T-helper 17 cell (primary cell): ENCODE data around the gene GOLGA1. TPM values are rescaled to one million over a fixed set of nuclear protein-coding genes. Genes with fewer than 3 reads are reported as not detected.
A peak's percentile ranks its signal among the peaks of the same experiment; 100 is the strongest.
"Not testable (repeated sequence)": the region's sequence is repeated elsewhere in the genome, so short reads cannot be mapped to it uniquely, and the experiment has no call there.

ENCODE experiments used
- ATAC-seq: fragments of 150-1000 bp; cut with Tn5 transposase; 2 replicates; pipeline ENCODE4 v1.10.0; 2021; ENCODE audit warnings: mild to moderate bottlenecking, moderate library complexity
- DNase-seq, 3 donors: peaks; one replicate each; pipeline versions ENCODE4 v3.0.0 to v3.0.0-alpha.2; 2020 to 2021
- H3K9me3 ChIP-seq: one replicate; pipeline ENCODE4 v1.7.0; 2013; ENCODE audit warnings: low read length, mild to moderate bottlenecking; ENCODE audit not compliant: control insufficient read depth, poor library complexity, severe bottlenecking
- H3K27ac Mint-ChIP-seq: one replicate; pipeline ENCODE4 v1.8.0; 2022; ENCODE audit warnings: mild to moderate bottlenecking, moderate library complexity, mixed read lengths
- H3K27me3 Mint-ChIP-seq: one replicate; pipeline ENCODE4 v1.8.0; 2022; ENCODE audit warnings: mixed read lengths
- H3K36me3 Mint-ChIP-seq: one replicate; pipeline ENCODE4 v1.8.0; 2022; ENCODE audit warnings: low read depth, mixed read lengths
- H3K4me1 Mint-ChIP-seq: one replicate; pipeline ENCODE4 v1.8.0; 2022; ENCODE audit warnings: mild to moderate bottlenecking, mixed read lengths
- H3K4me3 Mint-ChIP-seq: one replicate; pipeline ENCODE4 v1.8.0; 2022; ENCODE audit warnings: mild to moderate bottlenecking, moderate library complexity, mixed read lengths
- total RNA-seq, 4 donors: library from RNA in 2 of 4; stranded (reverse) in 2 of 4; gene quantifications; one replicate each; pipeline ENCODE4 v1.2.3 and lab custom pipeline; 2022 to 2026

The GOLGA1 gene
- total RNA-seq, 2 donors from 2014 or later: 21.1 to 28.6 TPM

DNA sequence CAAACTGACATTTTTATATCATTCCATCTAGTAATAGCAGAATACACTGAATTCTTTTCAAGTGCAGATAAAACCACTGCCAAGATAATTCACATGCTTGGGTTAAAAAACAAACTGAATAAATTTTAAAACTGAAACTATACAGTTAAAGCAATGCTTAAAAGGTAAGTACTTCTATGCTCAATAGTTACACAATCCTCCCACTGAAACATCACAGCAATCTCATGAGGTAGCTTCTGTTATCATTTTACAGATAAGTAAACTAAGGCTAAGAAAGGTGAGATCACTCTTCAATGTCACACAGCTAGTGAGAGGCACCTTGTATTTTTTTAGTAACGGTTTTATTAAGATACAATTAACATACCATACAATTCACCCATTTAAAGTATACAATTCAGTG is 13.4 kb upstream of the GOLGA1 start:
- Mint-ChIP-seq H3K27ac (no peak overlapping the region), H3K4me3 (no peak overlapping the region), H3K4me1 (no peaks in the 10 kb centered on the region), H3K36me3 (no peaks in the 10 kb centered on the region), H3K27me3 (no peaks in the 10 kb centered on the region)
- ATAC-seq: no peak
- no peaks in the 10 kb centered on the region for H3K9me3 ChIP-seq
- DNase-seq: no peak

DNA sequence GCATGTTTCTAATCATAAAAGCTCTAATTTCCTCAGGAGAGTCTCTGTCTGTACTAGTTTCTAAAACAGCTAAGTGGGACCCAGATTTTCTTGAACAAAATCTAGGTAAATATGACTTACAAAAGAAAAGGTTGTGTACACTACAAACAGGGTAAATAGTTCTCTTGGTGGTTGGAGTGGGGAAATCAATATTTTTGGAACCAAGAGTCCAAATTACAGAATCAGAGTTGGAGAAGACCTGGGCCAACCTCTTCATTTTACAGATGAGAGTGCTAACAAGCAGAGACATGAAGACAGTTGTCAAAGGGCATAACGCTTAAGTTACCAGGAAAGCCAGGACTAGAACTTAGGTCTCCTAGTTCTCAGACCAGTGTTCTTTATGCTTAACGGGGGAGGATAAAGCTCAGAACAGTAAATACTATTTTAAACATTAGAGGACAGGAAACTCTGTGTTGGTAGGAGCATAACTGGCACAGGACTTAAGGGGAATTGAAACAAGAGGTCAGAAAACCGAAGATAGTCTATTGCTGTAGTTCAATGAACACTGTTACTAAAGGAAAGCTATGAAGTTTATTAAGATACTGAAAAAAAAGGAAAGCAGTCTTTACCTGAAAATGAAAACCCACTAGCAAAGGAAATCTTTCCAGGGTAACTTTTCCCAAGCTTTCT is 9.3 kb upstream of the GOLGA1 start:
- no peak overlapping the region for H3K27ac Mint-ChIP-seq
- no peaks in the 10 kb centered on the region for H3K36me3 Mint-ChIP-seq
- DNase-seq (no peak), ATAC-seq (no peak)
- no peak overlapping the region for H3K4me3 Mint-ChIP-seq
- no peaks in the 10 kb centered on the region for H3K9me3 ChIP-seq
- no peaks in the 10 kb centered on the region for H3K27me3 Mint-ChIP-seq
- H3K4me1 Mint-ChIP-seq: no peaks in the 10 kb centered on the region

- H3K27me3 Mint-ChIP-seq: no peaks in the 10 kb centered on the region
- ATAC-seq (no peak), DNase-seq (no peak)
- H3K4me1 Mint-ChIP-seq: no peaks in the 10 kb centered on the region
- H3K27ac Mint-ChIP-seq: no peak overlapping the region
- H3K36me3 Mint-ChIP-seq: no peaks in the 10 kb centered on the region
- H3K9me3 ChIP-seq: no peaks in the 10 kb centered on the region
- H3K4me3 Mint-ChIP-seq: no peak overlapping the region
These were observed 8.5 kb upstream of the GOLGA1 start for GRCh38 chr9:124949387-124949786.

- H3K9me3 ChIP-seq: no peaks in the 10 kb centered on the region
- H3K27ac Mint-ChIP-seq: peak overlapping the region; percentile 9
- no peak for DNase-seq
These were observed 7.0 kb upstream of the GOLGA1 start for GRCh38 chr9:124947727-124948391.

DNA sequence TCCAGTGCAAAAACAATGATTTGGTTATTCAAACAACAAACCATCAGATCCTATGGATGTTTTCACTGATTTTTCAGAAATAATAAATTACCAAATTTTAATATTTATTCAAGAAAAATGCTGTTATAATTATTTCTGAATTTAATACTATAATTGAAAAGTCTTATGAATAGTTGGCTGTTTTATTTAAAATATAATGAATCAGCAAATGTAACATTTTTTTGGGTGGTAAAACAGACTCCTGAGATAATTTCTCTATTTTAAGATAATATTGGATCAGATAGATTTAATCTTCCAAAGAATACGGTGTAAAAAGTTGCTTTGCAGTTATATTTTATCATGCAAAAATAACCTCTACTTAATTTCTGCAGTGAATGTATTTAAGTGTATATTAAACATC is 5.3 kb upstream of the GOLGA1 start:
- ATAC-seq: no peak
- H3K9me3 ChIP-seq: no peaks in the 10 kb centered on the region
- DNase-seq: no peak
- no peak overlapping the region for H3K27ac Mint-ChIP-seq
- H3K27me3 Mint-ChIP-seq: no peaks in the 10 kb centered on the region
- H3K4me1 Mint-ChIP-seq: peaks cover 7% of the 10 kb centered on the region
- no peak overlapping the region for H3K4me3 Mint-ChIP-seq
- no peaks in the 10 kb centered on the region for H3K36me3 Mint-ChIP-seq

More at GRCh38 chr9:124947727-124948391, 7.0 kb upstream of the GOLGA1 start:
- Mint-ChIP-seq H3K4me3 (no peak overlapping the region), H3K4me1 (no peaks in the 10 kb centered on the region), H3K27me3 (no peaks in the 10 kb centered on the region), H3K36me3 (no peaks in the 10 kb centered on the region)
- no peak for ATAC-seq

- peaks cover 2% of the 10 kb centered on the region for H3K36me3 Mint-ChIP-seq
- no peaks in the 10 kb centered on the region for H3K9me3 ChIP-seq
- peak overlapping the region; percentile 97 for H3K27ac Mint-ChIP-seq
- H3K27me3 Mint-ChIP-seq: no peaks in the 10 kb centered on the region
- DNase-seq (peak; percentile 39 to 48 (median 45)), ATAC-seq (peak; percentile 54)
- H3K4me3 Mint-ChIP-seq: peak overlapping the region; percentile 96
- peaks cover 20% of the 10 kb centered on the region for H3K4me1 Mint-ChIP-seq
These were observed 1.0 kb upstream of the GOLGA1 start for GRCh38 chr9:124941679-124942561.

GRCh38 chr9:124940521-124940893 is 376 bp downstream of the GOLGA1 start:
- H3K27me3 Mint-ChIP-seq: no peaks in the 10 kb centered on the region
- ATAC-seq (peak; percentile 4), DNase-seq (no peak)
- peak overlapping the region; percentile 97 for H3K27ac Mint-ChIP-seq
- no peaks in the 10 kb centered on the region for H3K9me3 ChIP-seq
- H3K36me3 Mint-ChIP-seq: peaks cover 4% of the 10 kb centered on the region
- peaks cover 22% of the 10 kb centered on the region for H3K4me1 Mint-ChIP-seq
- H3K4me3 Mint-ChIP-seq: peak overlapping the region; percentile 96

GRCh38 chr9:124939944-124940343 is 939 bp downstream of the GOLGA1 start:
- DNase-seq: no peak
- H3K27me3 Mint-ChIP-seq: no peaks in the 10 kb centered on the region
- peak overlapping the region; percentile 97 for H3K27ac Mint-ChIP-seq
- H3K4me1 Mint-ChIP-seq: peaks cover 22% of the 10 kb centered on the region
- no peaks in the 10 kb centered on the region for H3K9me3 ChIP-seq
- H3K36me3 Mint-ChIP-seq: peaks cover 4% of the 10 kb centered on the region
- H3K4me3 Mint-ChIP-seq: peak overlapping the region; percentile 96
- ATAC-seq: no peak

GRCh38 chr9:124934290-124934689 is 6.6 kb downstream of the GOLGA1 start:
- peak; percentile 30 for ATAC-seq
- H3K27me3 Mint-ChIP-seq: no peaks in the 10 kb centered on the region
- H3K27ac Mint-ChIP-seq: no peak overlapping the region
- no peak for DNase-seq
- H3K4me3 Mint-ChIP-seq: no peak overlapping the region
- peaks cover 10% of the 10 kb centered on the region for H3K36me3 Mint-ChIP-seq
- peaks cover 19% of the 10 kb centered on the region for H3K4me1 Mint-ChIP-seq
- no peaks in the 10 kb centered on the region for H3K9me3 ChIP-seq

GRCh38 chr9:124932333-124932732 is 8.6 kb downstream of the GOLGA1 start:
- DNase-seq: no peak
- no peak for ATAC-seq
- Mint-ChIP-seq H3K27me3 (no peaks in the 10 kb centered on the region), H3K4me3 (no peak overlapping the region), H3K36me3 (peaks cover 10% of the 10 kb centered on the region), H3K27ac (no peak overlapping the region), H3K4me1 (peaks cover 13% of the 10 kb centered on the region)
- no peaks in the 10 kb centered on the region for H3K9me3 ChIP-seq

- H3K36me3 Mint-ChIP-seq: peaks cover 17% of the 10 kb centered on the region
- H3K4me3 Mint-ChIP-seq: peak overlapping the region; percentile 59
These were observed 11.4 kb downstream of the GOLGA1 start for GRCh38 chr9:124929464-124929863.

DNA sequence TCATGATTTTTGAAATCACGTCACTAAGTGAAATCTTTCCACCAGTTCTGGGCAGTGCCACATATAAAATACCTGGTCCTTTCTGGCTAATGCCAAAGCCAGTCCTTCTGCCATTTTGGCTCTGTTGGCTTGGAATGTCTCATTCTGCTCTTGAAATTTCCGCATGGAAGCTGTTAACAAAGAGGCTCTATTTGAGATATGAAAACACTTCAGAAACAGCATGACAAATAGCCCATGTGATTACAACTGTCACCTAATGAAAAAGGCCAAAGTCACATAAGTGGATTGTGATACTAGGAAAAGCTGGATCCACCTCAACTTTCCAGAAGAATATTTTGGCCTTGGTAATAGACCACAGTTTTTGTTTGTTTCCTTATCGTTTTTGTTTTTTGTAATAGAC is 12.8 kb downstream of the GOLGA1 start:
- H3K27ac Mint-ChIP-seq: no peak overlapping the region
- no peak for DNase-seq
- no peaks in the 10 kb centered on the region for H3K27me3 Mint-ChIP-seq
- no peak overlapping the region for H3K4me3 Mint-ChIP-seq
- ATAC-seq: no peak
- peaks cover 11% of the 10 kb centered on the region for H3K36me3 Mint-ChIP-seq
- H3K4me1 Mint-ChIP-seq: peaks cover 9% of the 10 kb centered on the region
- no peaks in the 10 kb centered on the region for H3K9me3 ChIP-seq

More at GRCh38 chr9:124929464-124929863, 11.4 kb downstream of the GOLGA1 start:
- peak overlapping the region; percentile 41 for H3K27ac Mint-ChIP-seq
- peaks cover 14% of the 10 kb centered on the region for H3K4me1 Mint-ChIP-seq
- peak; percentile 57 for ATAC-seq
- no peak for DNase-seq
- H3K27me3 Mint-ChIP-seq: no peaks in the 10 kb centered on the region
- no peaks in the 10 kb centered on the region for H3K9me3 ChIP-seq

DNA sequence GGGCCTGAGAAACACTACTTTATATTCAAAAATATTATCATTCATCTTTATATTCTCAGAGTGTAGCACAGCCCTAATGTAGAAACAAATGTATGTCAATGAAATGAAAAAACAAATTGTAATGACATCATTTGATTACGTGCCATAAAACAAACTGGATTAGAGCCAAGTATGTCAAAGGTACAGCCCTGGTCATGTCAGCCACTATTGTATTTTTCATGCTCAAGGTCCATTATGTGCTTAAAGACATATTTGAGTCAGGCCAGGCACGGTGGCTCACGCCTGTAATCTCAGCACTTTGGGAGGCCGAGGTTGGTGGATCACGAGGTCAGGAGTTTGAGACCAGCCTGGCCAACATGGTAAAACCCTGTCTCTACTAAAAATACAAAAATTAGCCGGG is 20.5 kb downstream of the GOLGA1 start:
- DNase-seq, H3K27ac Mint-ChIP-seq, H3K36me3 Mint-ChIP-seq, H3K9me3 ChIP-seq, H3K27me3 Mint-ChIP-seq, ATAC-seq, H3K4me1 Mint-ChIP-seq, H3K4me3 Mint-ChIP-seq: not testable (repeated sequence)
